WTC11 (cell line): ENCODE results near the gene PKIB. TPM values are rescaled to one million over a fixed set of nuclear protein-coding genes. Genes with fewer than 3 reads are reported as not detected.

Experiments used
- ATAC-seq: fragments of 200-7000 bp; cut with Tn5 transposase; 2 replicates; pipeline ENCODE4 v1.10.0; 2021; ENCODE audit warnings: mild to moderate bottlenecking, moderate library complexity
- CTCF ChIA-PET: fragments of 300-600 bp; sonication (Branson Sonifier 250); formaldehyde crosslinking; loops from one replicate; lab custom pipeline; 2021; ENCODE audit warnings: antibody characterized with exemption; lab: Charles Lee
- POLR2A ChIA-PET: fragments of 350-600 bp; sonication (Branson Sonifier 250); formaldehyde crosslinking; loops from one replicate; lab custom pipeline; 2021; ENCODE audit warnings: antibody characterized with exemption; lab: Charles Lee
- DNase-seq: peaks from one replicate; pipeline ENCODE4 v3.0.0; 2021; ENCODE audit warnings: low spot score
- H3K27ac Mint-ChIP-seq: 2 replicates; pipeline ENCODE4 v1.8.0; 2021; ENCODE audit warnings: mixed read lengths
- H3K27me3 Mint-ChIP-seq: 2 replicates; pipeline ENCODE4 v1.8.0; 2021; ENCODE audit warnings: low read depth, mild to moderate bottlenecking, moderate library complexity, mixed read lengths
- H3K36me3 Mint-ChIP-seq: 2 replicates; pipeline ENCODE4 v1.8.0; 2021; ENCODE audit warnings: mixed read lengths
- H3K4me1 Mint-ChIP-seq: 2 replicates; pipeline ENCODE4 v1.8.0; 2022; ENCODE audit warnings: mixed read lengths
- H3K4me3 Mint-ChIP-seq: 2 replicates; pipeline ENCODE4 v1.8.0; 2021; ENCODE audit warnings: mild to moderate bottlenecking, moderate library complexity, mixed read lengths
- H3K9me3 Mint-ChIP-seq: 2 replicates; pipeline ENCODE4 v1.8.0; 2021; ENCODE audit warnings: mixed read lengths
- ATF1 ChIP-seq: sonication (generic); formaldehyde crosslinking; IDR thresholded peaks from 2 replicates; pipeline ENCODE4 v1.8.1; 2023; ENCODE audit warnings: mild to moderate bottlenecking, moderate library complexity, missing genetic modification reagents
- CREM ChIP-seq: sonication (generic); formaldehyde crosslinking; IDR thresholded peaks from 2 replicates; pipeline ENCODE4 v1.8.1; 2022; ENCODE audit warnings: mild to moderate bottlenecking, missing genetic modification reagents, moderate library complexity
- EMX1 ChIP-seq: fragments of 250-450 bp; sonication (Bioruptor Pico); IDR thresholded peaks from 2 replicates; pipeline ENCODE4 v1.8.0; 2021; ENCODE audit warnings: mild to moderate bottlenecking
- GRHL2 ChIP-seq: fragments of 250-450 bp; sonication (Bioruptor Pico); IDR thresholded peaks from 2 replicates; pipeline ENCODE4 v1.8.0; 2022; ENCODE audit warnings: mild to moderate bottlenecking, moderate library complexity; ENCODE audit not compliant: insufficient replicate concordance, severe bottlenecking
- IRF2 ChIP-seq: sonication (generic); formaldehyde crosslinking; IDR thresholded peaks from 2 replicates; pipeline ENCODE4 v1.8.0; 2022; ENCODE audit warnings: low read depth, missing genetic modification reagents, borderline replicate concordance
- MXD4 ChIP-seq: fragments of 250-450 bp; sonication (Bioruptor Pico); IDR thresholded peaks from 2 replicates; pipeline ENCODE4 v1.8.0; 2021; ENCODE audit warnings: mild to moderate bottlenecking, moderate library complexity, borderline replicate concordance
- MYBL2 ChIP-seq: sonication (generic); formaldehyde crosslinking; IDR thresholded peaks from 2 replicates; pipeline ENCODE4 v1.8.1; 2023; ENCODE audit warnings: mild to moderate bottlenecking, moderate library complexity, missing genetic modification reagents
- NFE2L1 ChIP-seq: sonication (generic); formaldehyde crosslinking; IDR thresholded peaks from 2 replicates; pipeline ENCODE4 v1.8.1; 2023; ENCODE audit warnings: missing genetic modification reagents
- NR1H2 ChIP-seq: sonication (generic); formaldehyde crosslinking; IDR thresholded peaks from 2 replicates; pipeline ENCODE4 v1.9.0; 2021; ENCODE audit warnings: mild to moderate bottlenecking, moderate library complexity, missing genetic modification reagents
- RORB ChIP-seq: fragments of 250-450 bp; sonication (Bioruptor Pico); IDR thresholded peaks from 2 replicates; pipeline ENCODE4 v1.9.0; 2021; ENCODE audit warnings: mild to moderate bottlenecking
- SP1 ChIP-seq: sonication (generic); formaldehyde crosslinking; conservative IDR thresholded peaks from 2 replicates; pipeline ENCODE4 v1.8.1; 2022; ENCODE audit warnings: missing genetic modification reagents
- ZNF219 ChIP-seq: sonication (generic); formaldehyde crosslinking; IDR thresholded peaks from 2 replicates; pipeline ENCODE4 v1.8.0; 2023; ENCODE audit warnings: missing genetic modification reagents, mild to moderate bottlenecking, borderline replicate concordance
- ZNF671 ChIP-seq: fragments of 250-450 bp; sonication (Bioruptor Pico); IDR thresholded peaks from 2 replicates; pipeline ENCODE4 v1.8.0; 2021; ENCODE audit warnings: mild to moderate bottlenecking
- total RNA-seq: library from RNA; stranded (reverse); gene quantifications from 3 replicates; pipeline ENCODE4 v1.2.3, GENCODE V29; 2021
- TF ChIP-seq, protein P1 (sequence below): sonication (generic); formaldehyde crosslinking; IDR thresholded peaks from 2 replicates; pipeline ENCODE4 v1.8.0; 2023; ENCODE audit warnings: missing genetic modification reagents, mild to moderate bottlenecking, borderline replicate concordance
- TF ChIP-seq, protein P2 (sequence below): sonication (generic); formaldehyde crosslinking; IDR thresholded peaks from 2 replicates; pipeline ENCODE4 v1.8.0; 2023; ENCODE audit warnings: missing genetic modification reagents
- TF ChIP-seq, protein P3 (sequence below): sonication (generic); formaldehyde crosslinking; IDR thresholded peaks from 2 replicates; pipeline ENCODE4 v1.8.1; 2023; ENCODE audit warnings: mild to moderate bottlenecking, missing genetic modification reagents, borderline replicate concordance
- TF ChIP-seq, protein P4 (sequence below): sonication (generic); formaldehyde crosslinking; IDR thresholded peaks from 2 replicates; pipeline ENCODE4 v1.8.0; 2022; ENCODE audit warnings: mild to moderate bottlenecking, missing genetic modification reagents
- TF ChIP-seq, protein P5 (sequence below): fragments of 250-450 bp; sonication (Bioruptor Pico); IDR thresholded peaks from 2 replicates; pipeline ENCODE4 v1.9.0; 2021; ENCODE audit warnings: mild to moderate bottlenecking
- TF ChIP-seq, protein P6 (sequence below): fragments of 250-450 bp; sonication (Bioruptor Pico); IDR thresholded peaks from 2 replicates; pipeline ENCODE4 v2.1.2; 2022; ENCODE audit warnings: mild to moderate bottlenecking, moderate library complexity
- TF ChIP-seq, protein P7 (sequence below): sonication (generic); formaldehyde crosslinking; IDR thresholded peaks from 2 replicates; pipeline ENCODE4 v1.8.1; 2023; ENCODE audit warnings: mild to moderate bottlenecking, missing genetic modification reagents, moderate library complexity

Gene PKIB
- total RNA-seq, 1 experiment from 2014 or later: 26.4 TPM

DNA sequence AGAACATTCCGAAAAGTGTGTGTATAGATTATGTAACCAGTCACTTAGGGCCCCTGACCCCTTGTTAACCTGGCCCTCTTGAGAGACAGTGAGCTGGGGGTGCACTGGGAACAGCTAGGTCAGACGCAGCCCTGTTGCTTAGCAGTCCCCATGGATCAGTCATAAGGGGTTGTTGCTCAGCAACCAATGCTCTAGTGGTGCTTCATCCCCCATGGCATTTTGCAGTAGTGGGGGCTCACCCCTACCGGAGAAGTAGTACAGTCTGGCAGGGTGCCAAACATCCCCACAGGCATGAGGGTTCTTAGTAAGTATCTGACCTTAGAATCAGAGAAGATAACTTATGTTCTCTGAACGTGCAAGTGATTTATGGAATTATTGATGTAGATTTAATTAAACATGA lies 12.3 kb downstream of the PKIB start:
- DNase-seq (no peak), ATAC-seq (no peak)
- POLR2A ChIA-PET: no interaction called here
- TF ChIP-seq ATF1 (CRISPR knock-in tag) (no peak), GRHL2 (CRISPR knock-in tag) (no peak), MXD4 (CRISPR knock-in tag) (no peak), ZNF671 (no peak), NR1H2 (no peak), CREM (CRISPR knock-in tag) (no peak), NFE2L1 (CRISPR knock-in tag) (no peak), ZNF219 (CRISPR knock-in tag) (no peak), IRF2 (CRISPR knock-in tag) (no peak), SP1 (CRISPR knock-in tag) (no peak), RORB (CRISPR knock-in tag) (no peak), MYBL2 (CRISPR knock-in tag) (no peak), EMX1 (CRISPR knock-in tag) (no peak)
- TF ChIP-seq, protein P1, sequence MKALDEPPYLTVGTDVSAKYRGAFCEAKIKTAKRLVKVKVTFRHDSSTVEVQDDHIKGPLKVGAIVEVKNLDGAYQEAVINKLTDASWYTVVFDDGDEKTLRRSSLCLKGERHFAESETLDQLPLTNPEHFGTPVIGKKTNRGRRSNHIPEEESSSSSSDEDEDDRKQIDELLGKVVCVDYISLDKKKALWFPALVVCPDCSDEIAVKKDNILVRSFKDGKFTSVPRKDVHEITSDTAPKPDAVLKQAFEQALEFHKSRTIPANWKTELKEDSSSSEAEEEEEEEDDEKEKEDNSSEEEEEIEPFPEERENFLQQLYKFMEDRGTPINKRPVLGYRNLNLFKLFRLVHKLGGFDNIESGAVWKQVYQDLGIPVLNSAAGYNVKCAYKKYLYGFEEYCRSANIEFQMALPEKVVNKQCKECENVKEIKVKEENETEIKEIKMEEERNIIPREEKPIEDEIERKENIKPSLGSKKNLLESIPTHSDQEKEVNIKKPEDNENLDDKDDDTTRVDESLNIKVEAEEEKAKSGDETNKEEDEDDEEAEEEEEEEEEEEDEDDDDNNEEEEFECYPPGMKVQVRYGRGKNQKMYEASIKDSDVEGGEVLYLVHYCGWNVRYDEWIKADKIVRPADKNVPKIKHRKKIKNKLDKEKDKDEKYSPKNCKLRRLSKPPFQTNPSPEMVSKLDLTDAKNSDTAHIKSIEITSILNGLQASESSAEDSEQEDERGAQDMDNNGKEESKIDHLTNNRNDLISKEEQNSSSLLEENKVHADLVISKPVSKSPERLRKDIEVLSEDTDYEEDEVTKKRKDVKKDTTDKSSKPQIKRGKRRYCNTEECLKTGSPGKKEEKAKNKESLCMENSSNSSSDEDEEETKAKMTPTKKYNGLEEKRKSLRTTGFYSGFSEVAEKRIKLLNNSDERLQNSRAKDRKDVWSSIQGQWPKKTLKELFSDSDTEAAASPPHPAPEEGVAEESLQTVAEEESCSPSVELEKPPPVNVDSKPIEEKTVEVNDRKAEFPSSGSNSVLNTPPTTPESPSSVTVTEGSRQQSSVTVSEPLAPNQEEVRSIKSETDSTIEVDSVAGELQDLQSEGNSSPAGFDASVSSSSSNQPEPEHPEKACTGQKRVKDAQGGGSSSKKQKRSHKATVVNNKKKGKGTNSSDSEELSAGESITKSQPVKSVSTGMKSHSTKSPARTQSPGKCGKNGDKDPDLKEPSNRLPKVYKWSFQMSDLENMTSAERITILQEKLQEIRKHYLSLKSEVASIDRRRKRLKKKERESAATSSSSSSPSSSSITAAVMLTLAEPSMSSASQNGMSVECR (CRISPR knock-in tag): no peak
- TF ChIP-seq, protein P2, sequence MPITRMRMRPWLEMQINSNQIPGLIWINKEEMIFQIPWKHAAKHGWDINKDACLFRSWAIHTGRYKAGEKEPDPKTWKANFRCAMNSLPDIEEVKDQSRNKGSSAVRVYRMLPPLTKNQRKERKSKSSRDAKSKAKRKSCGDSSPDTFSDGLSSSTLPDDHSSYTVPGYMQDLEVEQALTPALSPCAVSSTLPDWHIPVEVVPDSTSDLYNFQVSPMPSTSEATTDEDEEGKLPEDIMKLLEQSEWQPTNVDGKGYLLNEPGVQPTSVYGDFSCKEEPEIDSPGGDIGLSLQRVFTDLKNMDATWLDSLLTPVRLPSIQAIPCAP: no peak
- TF ChIP-seq, protein P3, sequence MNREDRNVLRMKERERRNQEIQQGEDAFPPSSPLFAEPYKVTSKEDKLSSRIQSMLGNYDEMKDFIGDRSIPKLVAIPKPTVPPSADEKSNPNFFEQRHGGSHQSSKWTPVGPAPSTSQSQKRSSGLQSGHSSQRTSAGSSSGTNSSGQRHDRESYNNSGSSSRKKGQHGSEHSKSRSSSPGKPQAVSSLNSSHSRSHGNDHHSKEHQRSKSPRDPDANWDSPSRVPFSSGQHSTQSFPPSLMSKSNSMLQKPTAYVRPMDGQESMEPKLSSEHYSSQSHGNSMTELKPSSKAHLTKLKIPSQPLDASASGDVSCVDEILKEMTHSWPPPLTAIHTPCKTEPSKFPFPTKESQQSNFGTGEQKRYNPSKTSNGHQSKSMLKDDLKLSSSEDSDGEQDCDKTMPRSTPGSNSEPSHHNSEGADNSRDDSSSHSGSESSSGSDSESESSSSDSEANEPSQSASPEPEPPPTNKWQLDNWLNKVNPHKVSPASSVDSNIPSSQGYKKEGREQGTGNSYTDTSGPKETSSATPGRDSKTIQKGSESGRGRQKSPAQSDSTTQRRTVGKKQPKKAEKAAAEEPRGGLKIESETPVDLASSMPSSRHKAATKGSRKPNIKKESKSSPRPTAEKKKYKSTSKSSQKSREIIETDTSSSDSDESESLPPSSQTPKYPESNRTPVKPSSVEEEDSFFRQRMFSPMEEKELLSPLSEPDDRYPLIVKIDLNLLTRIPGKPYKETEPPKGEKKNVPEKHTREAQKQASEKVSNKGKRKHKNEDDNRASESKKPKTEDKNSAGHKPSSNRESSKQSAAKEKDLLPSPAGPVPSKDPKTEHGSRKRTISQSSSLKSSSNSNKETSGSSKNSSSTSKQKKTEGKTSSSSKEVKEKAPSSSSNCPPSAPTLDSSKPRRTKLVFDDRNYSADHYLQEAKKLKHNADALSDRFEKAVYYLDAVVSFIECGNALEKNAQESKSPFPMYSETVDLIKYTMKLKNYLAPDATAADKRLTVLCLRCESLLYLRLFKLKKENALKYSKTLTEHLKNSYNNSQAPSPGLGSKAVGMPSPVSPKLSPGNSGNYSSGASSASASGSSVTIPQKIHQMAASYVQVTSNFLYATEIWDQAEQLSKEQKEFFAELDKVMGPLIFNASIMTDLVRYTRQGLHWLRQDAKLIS: no peak
- TF ChIP-seq, protein P4, sequence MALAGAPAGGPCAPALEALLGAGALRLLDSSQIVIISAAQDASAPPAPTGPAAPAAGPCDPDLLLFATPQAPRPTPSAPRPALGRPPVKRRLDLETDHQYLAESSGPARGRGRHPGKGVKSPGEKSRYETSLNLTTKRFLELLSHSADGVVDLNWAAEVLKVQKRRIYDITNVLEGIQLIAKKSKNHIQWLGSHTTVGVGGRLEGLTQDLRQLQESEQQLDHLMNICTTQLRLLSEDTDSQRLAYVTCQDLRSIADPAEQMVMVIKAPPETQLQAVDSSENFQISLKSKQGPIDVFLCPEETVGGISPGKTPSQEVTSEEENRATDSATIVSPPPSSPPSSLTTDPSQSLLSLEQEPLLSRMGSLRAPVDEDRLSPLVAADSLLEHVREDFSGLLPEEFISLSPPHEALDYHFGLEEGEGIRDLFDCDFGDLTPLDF: no peak
- TF ChIP-seq, protein P5, sequence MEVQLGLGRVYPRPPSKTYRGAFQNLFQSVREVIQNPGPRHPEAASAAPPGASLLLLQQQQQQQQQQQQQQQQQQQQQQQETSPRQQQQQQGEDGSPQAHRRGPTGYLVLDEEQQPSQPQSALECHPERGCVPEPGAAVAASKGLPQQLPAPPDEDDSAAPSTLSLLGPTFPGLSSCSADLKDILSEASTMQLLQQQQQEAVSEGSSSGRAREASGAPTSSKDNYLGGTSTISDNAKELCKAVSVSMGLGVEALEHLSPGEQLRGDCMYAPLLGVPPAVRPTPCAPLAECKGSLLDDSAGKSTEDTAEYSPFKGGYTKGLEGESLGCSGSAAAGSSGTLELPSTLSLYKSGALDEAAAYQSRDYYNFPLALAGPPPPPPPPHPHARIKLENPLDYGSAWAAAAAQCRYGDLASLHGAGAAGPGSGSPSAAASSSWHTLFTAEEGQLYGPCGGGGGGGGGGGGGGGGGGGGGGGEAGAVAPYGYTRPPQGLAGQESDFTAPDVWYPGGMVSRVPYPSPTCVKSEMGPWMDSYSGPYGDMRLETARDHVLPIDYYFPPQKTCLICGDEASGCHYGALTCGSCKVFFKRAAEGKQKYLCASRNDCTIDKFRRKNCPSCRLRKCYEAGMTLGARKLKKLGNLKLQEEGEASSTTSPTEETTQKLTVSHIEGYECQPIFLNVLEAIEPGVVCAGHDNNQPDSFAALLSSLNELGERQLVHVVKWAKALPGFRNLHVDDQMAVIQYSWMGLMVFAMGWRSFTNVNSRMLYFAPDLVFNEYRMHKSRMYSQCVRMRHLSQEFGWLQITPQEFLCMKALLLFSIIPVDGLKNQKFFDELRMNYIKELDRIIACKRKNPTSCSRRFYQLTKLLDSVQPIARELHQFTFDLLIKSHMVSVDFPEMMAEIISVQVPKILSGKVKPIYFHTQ: no peak
- TF ChIP-seq, protein P6, sequence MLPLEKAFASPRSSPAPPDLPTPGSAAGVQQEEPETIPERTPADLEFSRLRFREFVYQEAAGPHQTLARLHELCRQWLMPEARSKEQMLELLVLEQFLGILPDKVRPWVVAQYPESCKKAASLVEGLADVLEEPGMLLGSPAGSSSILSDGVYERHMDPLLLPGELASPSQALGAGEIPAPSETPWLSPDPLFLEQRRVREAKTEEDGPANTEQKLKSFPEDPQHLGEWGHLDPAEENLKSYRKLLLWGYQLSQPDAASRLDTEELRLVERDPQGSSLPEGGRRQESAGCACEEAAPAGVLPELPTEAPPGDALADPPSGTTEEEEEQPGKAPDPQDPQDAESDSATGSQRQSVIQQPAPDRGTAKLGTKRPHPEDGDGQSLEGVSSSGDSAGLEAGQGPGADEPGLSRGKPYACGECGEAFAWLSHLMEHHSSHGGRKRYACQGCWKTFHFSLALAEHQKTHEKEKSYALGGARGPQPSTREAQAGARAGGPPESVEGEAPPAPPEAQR: no peak
- TF ChIP-seq, protein P7, sequence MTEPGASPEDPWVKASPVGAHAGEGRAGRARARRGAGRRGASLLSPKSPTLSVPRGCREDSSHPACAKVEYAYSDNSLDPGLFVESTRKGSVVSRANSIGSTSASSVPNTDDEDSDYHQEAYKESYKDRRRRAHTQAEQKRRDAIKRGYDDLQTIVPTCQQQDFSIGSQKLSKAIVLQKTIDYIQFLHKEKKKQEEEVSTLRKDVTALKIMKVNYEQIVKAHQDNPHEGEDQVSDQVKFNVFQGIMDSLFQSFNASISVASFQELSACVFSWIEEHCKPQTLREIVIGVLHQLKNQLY: no peak
- CTCF ChIA-PET: no interaction called here
- Mint-ChIP-seq H3K27me3 (no peaks in the 10 kb centered on the region), H3K4me1 (peaks cover 6% of the 10 kb centered on the region; the same call in 1 of the 2 replicates), H3K9me3 (no peaks in the 10 kb centered on the region), H3K27ac (no peak overlapping the region), H3K36me3 (no peaks in the 10 kb centered on the region), H3K4me3 (no peak overlapping the region)
